ENCODE measurements around the gene TLN1. TPM values are rescaled to one million over a fixed set of nuclear protein-coding genes. Genes with fewer than 3 reads are reported as not detected.
A peak's percentile ranks its signal among the peaks of the same experiment; 100 is the strongest.

Gene TLN1
- total RNA-seq, 2 donors from 2014 or later, result 816 to 836 TPM

DNA sequence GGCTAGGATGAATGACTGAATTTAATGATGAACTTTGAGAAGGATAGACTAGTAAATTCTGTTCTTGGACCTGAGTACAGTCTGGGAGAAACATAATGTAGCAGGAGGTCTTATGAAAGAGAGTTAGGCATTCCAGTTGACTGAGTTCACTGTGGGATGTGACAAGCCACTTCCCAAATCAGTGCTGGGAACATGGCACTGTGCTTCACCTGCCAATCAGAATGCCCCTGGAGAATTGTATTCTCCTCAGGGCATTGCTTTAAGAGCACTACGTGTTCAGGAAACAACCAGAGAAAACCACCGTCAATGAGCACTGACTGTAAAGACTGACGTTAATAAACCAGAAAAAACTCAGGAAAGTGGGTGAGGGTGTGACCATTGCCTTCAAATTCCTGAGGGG is 72.7 kb downstream of the TLN1 start:
- intact Hi-C loops (cut with DNase I), result no loop called here
- no peak for DNase-seq (ENCODE audit: low spot score)

DNA sequence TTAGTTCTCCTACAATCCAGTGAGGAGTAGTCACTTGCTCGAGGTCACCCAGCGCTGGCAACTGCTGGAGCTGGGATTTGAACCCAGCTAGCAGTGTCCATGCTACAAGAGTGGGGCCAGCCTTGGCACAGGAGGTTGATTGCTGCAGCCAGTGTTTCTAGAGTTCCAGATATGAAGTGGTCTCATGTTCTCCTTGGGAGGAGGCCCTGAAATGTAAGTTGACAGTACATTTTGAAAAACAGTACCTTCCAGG is 73.1 kb downstream of the TLN1 start:
- DNase-seq (ENCODE audit: low spot score), result no peak
- intact Hi-C loops (cut with DNase I), result no loop called here

GRCh38 chr9:35658137-35658967 is 73.6 kb downstream of the TLN1 start, which contains the start of gene CCDC107:
Gene CCDC107, plus strand, starts transcription at chr9:35658292. Its CDS starts 88 bp downstream, at chr9:35658380.
- intact Hi-C loops (cut with DNase I), result no loop called here
- peak; percentile 96 for DNase-seq (ENCODE audit: low spot score)

GRCh38 chr9:35657546-35658136 is 74.4 kb downstream of the TLN1 start, which contains the start of gene RMRP:
Gene RMRP, minus strand, starts transcription at chr9:35658019.
- intact Hi-C loops (cut with DNase I), result no loop called here

DNA sequence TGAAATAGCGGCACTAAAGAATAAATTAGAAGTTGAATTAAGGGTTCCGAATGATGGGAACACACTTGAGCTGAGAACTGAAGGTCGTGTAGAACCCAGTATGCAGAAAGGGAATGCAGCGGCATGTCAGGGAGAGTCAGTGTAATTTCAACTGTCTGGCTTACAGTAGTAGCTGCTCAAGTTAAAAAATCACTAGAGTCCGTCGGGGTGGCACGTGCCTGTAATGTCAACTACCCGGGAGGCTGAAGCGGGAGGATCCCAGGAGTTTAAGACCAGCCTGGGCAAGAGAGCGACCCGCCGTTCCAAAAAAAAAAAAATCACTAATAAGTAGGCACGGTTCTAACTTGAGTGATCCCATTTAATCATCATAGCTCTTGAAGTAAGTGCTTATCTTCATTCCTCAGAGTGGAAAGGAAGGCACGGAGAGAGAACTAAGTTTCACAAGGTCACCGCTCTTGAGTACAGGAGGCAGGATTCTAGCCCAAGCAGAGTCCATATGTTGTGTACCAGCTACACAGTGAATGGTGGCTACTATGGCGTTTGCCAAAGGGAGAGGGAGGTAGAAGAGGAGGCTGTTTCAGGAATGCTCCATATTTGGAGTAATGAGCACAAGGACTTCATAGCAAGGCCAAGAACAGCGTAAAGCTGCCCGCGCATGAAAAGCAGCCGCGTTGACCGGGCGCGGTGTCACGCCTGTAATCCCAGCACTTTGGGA is 75.0 kb downstream of the TLN1 start:
- no peak for DNase-seq (ENCODE audit: low spot score)
- intact Hi-C loops (cut with DNase I), result no loop called here

More at GRCh38 chr9:35657546-35658136, 74.4 kb downstream of the TLN1 start, which contains the start of gene RMRP:
- peak; percentile 99 for DNase-seq (ENCODE audit: low spot score)

DNA sequence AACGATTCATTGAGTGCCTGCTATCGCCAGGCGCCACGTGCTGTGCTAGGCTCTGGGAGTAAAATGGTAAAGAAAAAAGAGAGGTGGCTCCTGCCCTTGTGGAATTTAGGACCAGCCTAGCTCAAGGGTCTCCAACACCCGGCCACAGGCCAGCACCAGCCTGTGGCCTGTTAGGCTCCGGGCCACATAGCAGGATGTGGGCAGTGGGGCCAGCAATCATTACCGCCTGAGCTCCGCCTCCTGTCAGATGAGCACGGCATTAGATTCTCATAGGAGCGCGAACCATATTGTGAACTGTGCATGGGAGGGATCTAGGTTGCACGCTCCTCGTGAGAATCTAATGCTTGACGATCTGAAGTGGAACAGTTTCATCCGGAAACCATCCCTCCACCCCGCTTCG is 75.6 kb downstream of the TLN1 start:
- no peak for DNase-seq (ENCODE audit: low spot score)
- intact Hi-C loops (cut with DNase I), result no loop called here

GRCh38 chr9:35653611-35654010 is 78.4 kb downstream of the TLN1 start:
- DNase-seq (ENCODE audit: low spot score), result no peak
- intact Hi-C loops (cut with DNase I), result loop anchor here in 1 of 2 donors (2.0 kb wide), 1 partner anchor 49 kb away; the partner anchor contains the start of gene TESK1

- DNase-seq (ENCODE audit: low spot score), result no peak
- intact Hi-C loops (cut with DNase I), result no loop called here
Measured at GRCh38 chr9:35652829-35653209, 79.2 kb downstream of the TLN1 start.

- DNase-seq (ENCODE audit: low spot score), result no peak
- intact Hi-C loops (cut with DNase I), result no loop called here
Measured at GRCh38 chr9:35651956-35652828, 79.8 kb downstream of the TLN1 start.

DNA sequence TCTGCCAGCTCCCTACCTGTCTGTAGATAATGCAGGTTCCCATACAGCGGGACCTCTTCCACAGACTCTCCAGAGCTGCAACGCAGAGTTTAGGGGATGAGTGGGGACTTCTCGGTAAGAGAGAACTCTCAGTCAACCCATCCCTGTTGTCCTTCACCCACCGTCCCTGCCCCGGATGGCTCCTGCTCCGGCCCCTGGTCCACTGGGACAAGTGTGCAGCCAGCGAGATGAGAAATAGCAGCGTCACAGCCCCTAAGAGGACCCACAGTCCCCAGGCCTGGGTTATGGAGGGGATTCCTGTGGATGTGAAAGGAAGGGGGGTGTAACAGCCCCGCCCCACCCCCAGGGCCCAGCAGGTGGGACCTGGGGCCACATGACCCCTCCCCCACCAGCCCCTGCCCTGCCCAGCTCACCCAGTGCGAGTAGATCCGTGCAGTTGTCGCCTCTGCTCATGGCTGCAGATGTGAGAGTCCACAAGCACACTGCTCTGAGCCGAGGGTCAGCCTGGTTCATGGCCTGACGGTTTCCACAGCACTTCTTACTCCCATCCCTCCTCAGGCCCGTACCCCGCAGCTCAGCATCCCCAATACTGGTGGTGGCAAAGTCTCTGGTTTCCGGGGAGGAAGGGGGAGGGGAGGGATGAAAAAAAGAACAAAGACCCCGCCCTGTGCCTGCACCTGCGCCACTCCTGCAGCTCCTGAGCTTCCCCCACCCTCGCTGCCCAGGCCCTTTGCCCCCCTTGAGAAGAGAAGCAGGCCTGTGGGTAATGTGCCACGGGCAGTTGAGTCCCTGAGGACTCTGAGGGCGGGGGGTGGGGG is 81.4 kb downstream of the TLN1 start, which contains the start of gene SIT1:
Gene SIT1, minus strand, starts transcription at position 591 of the 818 bp plus-strand sequence. Its CDS starts 78 bp downstream, at position 513.
- intact Hi-C loops (cut with DNase I), result no loop called here
- no peak for DNase-seq (ENCODE audit: low spot score)

DNA sequence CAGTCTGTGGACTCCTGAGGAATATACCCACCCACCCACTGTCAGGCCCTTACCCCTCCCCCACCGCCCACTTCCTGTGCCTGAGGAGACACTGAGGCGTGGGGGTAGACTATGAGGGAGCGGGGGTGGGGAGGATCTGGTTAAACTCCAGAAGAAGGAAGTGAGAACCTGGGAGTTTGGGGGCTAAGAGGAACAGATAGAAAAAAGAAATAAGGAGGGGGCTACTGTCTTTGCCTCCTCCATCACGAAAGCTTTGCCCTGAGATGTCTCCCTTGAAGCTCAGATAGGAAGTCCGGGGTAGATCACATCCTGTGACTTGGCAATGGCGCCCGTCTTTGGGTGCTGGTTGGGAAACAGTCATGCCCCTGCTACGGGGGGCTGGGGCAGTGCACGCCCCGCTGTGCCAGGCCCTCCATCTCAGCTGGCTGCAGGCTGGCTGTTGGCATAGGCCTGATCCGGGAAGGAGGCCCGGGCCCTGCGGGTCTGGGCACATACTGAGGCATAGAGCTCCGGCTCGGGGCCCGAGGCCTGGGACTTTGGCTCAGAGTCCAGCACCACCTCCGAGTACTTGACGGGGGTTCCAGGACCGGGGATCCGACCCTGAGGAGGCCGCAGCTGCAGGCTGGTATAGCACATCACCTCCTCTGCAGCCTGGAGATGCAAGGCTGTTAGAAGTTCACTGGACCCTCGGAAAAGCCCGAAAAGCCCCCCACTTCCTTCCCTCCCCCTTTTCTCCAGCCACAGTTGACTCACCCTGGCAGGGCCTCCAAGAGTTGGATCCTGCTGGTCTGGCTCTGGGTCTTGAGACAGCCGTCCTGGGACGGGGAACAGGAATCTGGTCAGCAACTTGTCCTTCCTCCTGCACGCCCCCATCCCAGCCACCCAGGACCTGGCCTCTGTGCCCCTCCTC is 82.3 kb downstream of the TLN1 start:
- intact Hi-C loops (cut with DNase I), result loop anchor here in 1 of 2 donors (5.0 kb wide), 1 partner anchor 37 kb away; no protein-coding TSS in a partner anchor

More for the DNA sequence above, 82.3 kb downstream of the TLN1 start:
- no peak for DNase-seq (ENCODE audit: low spot score)

Small RNA genes within 50 kb of the gene (microRNA-seq; reads per million reads assigned to microRNA genes)
- gene MIR6852 (ENCODE audit: borderline microRNAs expressed in 2 of 2) (0.26 to 0.32 reads per million in 2 donors), gene MIR6853 (ENCODE audit: borderline microRNAs expressed in 2 of 2) (0.26 to 0.32 reads per million in 2 donors)

Other genes starting within 250 kb of the TLN1 start
- gene RUSC2, start 242.1 kb downstream of the TLN1 start, total RNA-seq, result 10 to 100 TPM; 53.5 to 64.2 TPM
- gene TESK1, start 126.9 kb downstream of the TLN1 start, total RNA-seq, result 10 to 100 TPM; 50.8 to 61.1 TPM
- gene CD72, start 113.8 kb downstream of the TLN1 start, total RNA-seq, result 1 to 10 TPM; 2.8 to 4.2 TPM
- under 1 TPM; 0.24 to 0.56 TPM for gene SIT1, start 81.3 kb downstream of the TLN1 start, total RNA-seq
- over 10,000 TPM; 18,238 to 21,166 TPM for gene RMRP, start 74.2 kb downstream of the TLN1 start, total RNA-seq
- gene CCDC107, start 73.9 kb downstream of the TLN1 start, total RNA-seq, result 10 to 100 TPM; 54.6 to 60.3 TPM
- gene ARHGEF39, start 67.0 kb downstream of the TLN1 start, total RNA-seq, result under 1 TPM; 0.29 to 0.46 TPM
- 1 to 10 TPM in 1 of 2 donors, not detected in 1; 1.2 TPM for gene CA9, start 58.3 kb downstream of the TLN1 start, total RNA-seq
- 1,000 to 10,000 TPM; 2,096 to 3,529 TPM for gene TPM2, start 42.3 kb downstream of the TLN1 start, total RNA-seq
- 10 to 100 TPM; 41.7 to 53.0 TPM for gene CREB3, start 471 bp upstream of the TLN1 start, total RNA-seq
- gene GBA2, start 17.0 kb upstream of the TLN1 start, total RNA-seq, result 10 to 100 TPM; 50.1 to 57.7 TPM
- gene RGP1, start 17.1 kb upstream of the TLN1 start, total RNA-seq, result 10 to 100 TPM; 27.8 to 29.5 TPM
- 1 to 10 TPM in 1 of 2 donors, not detected in 1; 1.7 TPM for gene MSMP, start 22.1 kb upstream of the TLN1 start, total RNA-seq
- gene NPR2, start 59.4 kb upstream of the TLN1 start, total RNA-seq, result 10 to 100 TPM; 27.4 to 47.1 TPM
- 1 to 10 TPM in 1 of 2 donors, under 1 TPM in 1; 0.76 to 3.1 TPM for gene SPAG8, start 80.1 kb upstream of the TLN1 start, total RNA-seq
- gene HINT2, start 82.8 kb upstream of the TLN1 start, total RNA-seq, result 10 to 100 TPM; 20.0 to 26.8 TPM
- gene FAM221B, start 96.5 kb upstream of the TLN1 start, total RNA-seq, result not detected
- gene TMEM8B, start 97.0 kb upstream of the TLN1 start, total RNA-seq, result 10 to 100 TPM; 16.1 to 18.5 TPM
- not detected for gene OR13J1, start 138.2 kb upstream of the TLN1 start, total RNA-seq
- 10 to 100 TPM in 1 of 2 donors, 1 to 10 TPM in 1; 4.8 to 20.1 TPM for gene HRCT1, start 174.0 kb upstream of the TLN1 start, total RNA-seq
- 1 to 10 TPM; 2.5 to 4.0 TPM for gene SPAAR, start 177.3 kb upstream of the TLN1 start, total RNA-seq
- not detected for gene OR2S2, start 226.0 kb upstream of the TLN1 start, total RNA-seq